K562 (cell line): ENCODE results near the gene C1orf198.

Experiments used
- ESRRA ChIP-seq: fragments of 450-650 bp; IDR thresholded peaks from 2 replicates; pipeline ENCODE4 v1.6.1; 2014; ENCODE audit warnings: low read depth, mild to moderate bottlenecking, moderate library complexity, borderline replicate concordance
- KDM1A ChIP-seq, 2 experiments: fragments of 450-650 bp; IDR thresholded peaks; 2 replicates each; pipeline ENCODE4 v1.6.1; 2016; ENCODE audit warnings: mild to moderate bottlenecking in 2 of 2
- POLR2AphosphoS5 ChIP-seq: IDR thresholded peaks from 2 replicates; pipeline ENCODE4 v1.6.1; 2011; ENCODE audit warnings: mild to moderate bottlenecking, low read depth, low read length, moderate library complexity; ENCODE audit not compliant: control insufficient read depth, insufficient read depth
- PRMT5 ChIP-seq: sonication (generic); formaldehyde crosslinking; IDR thresholded peaks from 2 replicates; pipeline ENCODE4 v1.5.0; 2020; ENCODE audit warnings: missing genetic modification reagents

GRCh38 chr1:230842801-230843200 is 25.5 kb downstream of the C1orf198 start:
- TF ChIP-seq ESRRA (no peak), KDM1A (IDR thresholded peaks at IDR 0.05) (no peak), PRMT5 (CRISPR knock-in tag) (no peak), POLR2AphosphoS5 (no peak)
